ENCODE measurements around the gene CCL17.
A peak's percentile ranks its signal among the peaks of the same experiment; 100 is the strongest.

The CCL17 gene

DNA sequence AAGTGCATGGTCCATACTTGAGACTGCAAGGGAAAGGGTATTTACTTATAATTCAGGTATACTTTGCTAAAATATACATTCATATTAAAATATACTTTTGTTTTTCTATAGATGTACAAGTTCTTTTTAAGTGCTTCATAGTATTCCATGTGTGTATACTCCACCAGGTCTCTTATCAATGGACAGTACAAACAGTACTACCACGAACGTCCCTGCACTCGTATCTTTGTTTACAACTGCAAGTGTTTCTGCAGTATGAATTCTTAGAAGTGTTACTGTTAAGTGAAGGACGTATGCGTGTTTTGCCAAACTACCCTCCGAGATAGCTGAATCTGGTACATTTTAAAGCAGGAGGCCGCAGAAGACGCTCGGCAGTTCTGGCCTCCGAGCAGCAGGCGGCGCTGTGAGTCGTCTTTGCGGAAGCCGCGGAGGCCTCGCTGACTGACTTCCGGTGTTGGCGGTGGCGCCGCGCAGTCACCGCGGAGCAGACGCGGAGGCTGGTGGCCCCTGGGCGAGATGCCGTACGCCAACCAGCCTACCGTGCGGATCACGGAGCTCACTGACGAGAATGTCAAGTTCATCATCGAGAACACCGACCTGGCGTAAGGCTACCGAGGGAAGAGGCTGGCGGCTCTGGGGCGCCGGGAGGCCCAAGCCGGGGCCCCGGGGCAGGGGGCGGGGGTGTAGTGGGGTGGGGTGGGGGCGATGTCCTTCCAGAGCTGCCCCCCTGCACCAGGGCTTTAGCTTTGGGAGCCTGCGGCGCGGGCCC, 57.8 kb downstream of the CCL17 start, which contains the start of gene POLR2C:
Gene POLR2C (plus strand): TSS at position 471 of the 769 bp plus-strand sequence. CDS start 46 bp downstream, at position 517.
- H3K18ac ChIP-seq (ENCODE audit: low read length), result peak within 1 kb of the TSS; percentile 90
- peaks cover 4% of the 10 kb centered on the region for H3K79me1 ChIP-seq (ENCODE audit: low read depth, low read length)
- no peak within 1 kb of the TSS for H3K27ac ChIP-seq (replicated peaks; ENCODE audit: low read length)
- peak within 1 kb of the TSS; percentile 82 for H3K4me2 ChIP-seq (ENCODE audit: insufficient read depth, low read length, poor library complexity, severe bottlenecking)
- H3K4ac ChIP-seq (ENCODE audit: low read length), result no peak within 1 kb of the TSS
- no peak within 1 kb of the TSS for H2BK15ac ChIP-seq (ENCODE audit: low read length)
- H3K23ac ChIP-seq (ENCODE audit: low read depth, low read length, poor library complexity), result peak within 1 kb of the TSS; percentile 99
- H2BK12ac ChIP-seq (ENCODE audit: low read length), result no peak within 1 kb of the TSS
- peak within 1 kb of the TSS; percentile 23 for H3K14ac ChIP-seq (ENCODE audit: low read length)
- H3K36me3 ChIP-seq (replicated peaks in 1 of 2; ENCODE audit: control insufficient read depth in 2 of 2, insufficient read depth in 2 of 2, low read length in 2 of 2), result peaks cover 22 to 80% of the 10 kb centered on the region in 2 donors
- no peak within 1 kb of the TSS for H4K91ac ChIP-seq (ENCODE audit: low read depth, low read length, poor library complexity)
- WGBS, 2 donors (ENCODE audit: extremely low coverage in 2 of 2, insufficient read length in 2 of 2, insufficient replicate concordance in 1 of 2), result no CpG with 5 or more reads among the region's 47 CpGs
- no peaks in the 10 kb centered on the region for H3K9me3 ChIP-seq (replicated peaks in 1 of 2; ENCODE audit: control insufficient read depth in 2 of 2, insufficient read depth in 1 of 2, low read depth in 1 of 2, low read length in 2 of 2)
- H4K8ac ChIP-seq (ENCODE audit: low read depth, low read length), result no peak within 1 kb of the TSS
- no peak within 1 kb of the TSS for H2BK120ac ChIP-seq (ENCODE audit: low read depth, low read length)
- H2BK5ac ChIP-seq (ENCODE audit: low read length), result no peak within 1 kb of the TSS
- peak within 1 kb of the TSS; percentile 64 for H2AFZ ChIP-seq (ENCODE audit: low read length)
- peak within 1 kb of the TSS; percentile 58 to 95 for H3K4me3 ChIP-seq (ENCODE audit: low read length in 2 of 2)
- H3K27me3 ChIP-seq (ENCODE audit: control insufficient read depth in 3 of 3, insufficient read depth in 3 of 3, low read depth in 1 of 3, low read length in 3 of 3), result no peaks in the 10 kb centered on the region
- peak; percentile 83 for DNase-seq (ENCODE audit: low spot score)
- peak within 1 kb of the TSS; percentile 92 for H3K9ac ChIP-seq (ENCODE audit: low read depth, low read length, poor library complexity)
- peaks cover 2 to 3% of the 10 kb centered on the region in 2 donors for H3K4me1 ChIP-seq (ENCODE audit: control insufficient read depth in 2 of 2, insufficient read depth in 1 of 2, low read depth in 1 of 2, low read length in 2 of 2)
- H2AK5ac ChIP-seq (ENCODE audit: low read depth, low read length), result peak within 1 kb of the TSS; percentile 96

GRCh38 chr16:57462978-57463362, 58.4 kb downstream of the CCL17 start:
- Histone ChIP-seq H3K4me3 (ENCODE audit: low read length in 2 of 2) (peak overlapping the region; percentile 58 to 95), H4K8ac (ENCODE audit: low read depth, low read length) (no peak overlapping the region), H3K18ac (ENCODE audit: low read length) (peak overlapping the region; percentile 21), H3K9me3 (replicated peaks in 1 of 2; ENCODE audit: control insufficient read depth in 2 of 2, insufficient read depth in 1 of 2, low read depth in 1 of 2, low read length in 2 of 2) (no peaks in the 10 kb centered on the region), H3K9ac (ENCODE audit: low read depth, low read length, poor library complexity) (peak overlapping the region; percentile 92), H2AK5ac (ENCODE audit: low read depth, low read length) (peak overlapping the region; percentile 96), H3K27ac (replicated peaks; ENCODE audit: low read length) (no peak overlapping the region), H3K27me3 (ENCODE audit: control insufficient read depth in 3 of 3, insufficient read depth in 3 of 3, low read depth in 1 of 3, low read length in 3 of 3) (no peaks in the 10 kb centered on the region), H3K23ac (ENCODE audit: low read depth, low read length, poor library complexity) (no peak overlapping the region), H2AFZ (ENCODE audit: low read length) (peak overlapping the region; percentile 64), H3K79me1 (ENCODE audit: low read depth, low read length) (peaks cover 4% of the 10 kb centered on the region), H3K4me1 (ENCODE audit: control insufficient read depth in 2 of 2, insufficient read depth in 1 of 2, low read depth in 1 of 2, low read length in 2 of 2) (peaks cover 2 to 3% of the 10 kb centered on the region in 2 donors), H3K4ac (ENCODE audit: low read length) (no peak overlapping the region), H2BK15ac (ENCODE audit: low read length) (no peak overlapping the region), H2BK5ac (ENCODE audit: low read length) (no peak overlapping the region), H3K14ac (ENCODE audit: low read length) (peak overlapping the region; percentile 23), H4K91ac (ENCODE audit: low read depth, low read length, poor library complexity) (no peak overlapping the region), H2BK12ac (ENCODE audit: low read length) (no peak overlapping the region), H3K4me2 (ENCODE audit: insufficient read depth, low read length, poor library complexity, severe bottlenecking) (peak overlapping the region; percentile 82), H3K36me3 (replicated peaks in 1 of 2; ENCODE audit: control insufficient read depth in 2 of 2, insufficient read depth in 2 of 2, low read length in 2 of 2) (peaks cover 21 to 80% of the 10 kb centered on the region in 2 donors), H2BK120ac (ENCODE audit: low read depth, low read length) (no peak overlapping the region)
- WGBS, 2 donors (ENCODE audit: extremely low coverage in 2 of 2, insufficient read length in 2 of 2, insufficient replicate concordance in 1 of 2), result no CpG with 5 or more reads among the region's 16 CpGs
- no peak for DNase-seq (ENCODE audit: low spot score)

DNA sequence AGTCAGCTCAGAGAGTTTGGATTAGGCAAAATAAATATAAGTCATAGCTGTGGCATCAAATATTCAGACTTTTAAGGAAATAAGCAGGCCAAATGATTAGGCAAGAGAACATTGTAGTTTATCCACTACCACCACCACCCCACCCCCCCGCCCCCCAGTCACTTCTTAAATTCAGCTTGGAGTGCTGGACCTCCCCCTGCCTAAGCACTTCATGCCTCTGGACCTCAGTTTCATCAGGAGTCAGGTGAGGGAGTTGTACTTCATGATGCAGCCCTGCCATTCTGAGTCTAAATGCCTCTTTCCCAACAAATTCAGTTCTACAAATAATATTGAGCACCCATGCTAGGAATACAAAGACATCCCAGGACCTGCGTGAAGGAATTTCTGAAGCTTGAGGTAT, 60.0 kb downstream of the CCL17 start:
- Histone ChIP-seq H3K4me1 (ENCODE audit: control insufficient read depth in 2 of 2, insufficient read depth in 1 of 2, low read depth in 1 of 2, low read length in 2 of 2) (peaks cover 2 to 3% of the 10 kb centered on the region in 2 donors), H3K18ac (ENCODE audit: low read length) (no peak overlapping the region), H3K27ac (replicated peaks; ENCODE audit: low read length) (no peak overlapping the region), H2BK15ac (ENCODE audit: low read length) (no peak overlapping the region), H2BK12ac (ENCODE audit: low read length) (no peak overlapping the region), H4K91ac (ENCODE audit: low read depth, low read length, poor library complexity) (no peak overlapping the region), H3K9me3 (replicated peaks in 1 of 2; ENCODE audit: control insufficient read depth in 2 of 2, insufficient read depth in 1 of 2, low read depth in 1 of 2, low read length in 2 of 2) (no peaks in the 10 kb centered on the region), H3K14ac (ENCODE audit: low read length) (no peak overlapping the region), H2AFZ (ENCODE audit: low read length) (no peak overlapping the region), H2AK5ac (ENCODE audit: low read depth, low read length) (no peak overlapping the region), H2BK120ac (ENCODE audit: low read depth, low read length) (no peak overlapping the region), H3K4me3 (ENCODE audit: low read length in 2 of 2) (no peak overlapping the region), H3K4me2 (ENCODE audit: insufficient read depth, low read length, poor library complexity, severe bottlenecking) (no peak overlapping the region), H4K8ac (ENCODE audit: low read depth, low read length) (no peak overlapping the region), H3K23ac (ENCODE audit: low read depth, low read length, poor library complexity) (no peak overlapping the region), H3K27me3 (ENCODE audit: control insufficient read depth in 3 of 3, insufficient read depth in 3 of 3, low read depth in 1 of 3, low read length in 3 of 3) (no peaks in the 10 kb centered on the region), H3K79me1 (ENCODE audit: low read depth, low read length) (peaks cover 4% of the 10 kb centered on the region), H3K9ac (ENCODE audit: low read depth, low read length, poor library complexity) (no peak overlapping the region), H2BK5ac (ENCODE audit: low read length) (no peak overlapping the region), H3K4ac (ENCODE audit: low read length) (no peak overlapping the region), H3K36me3 (replicated peaks in 1 of 2; ENCODE audit: control insufficient read depth in 2 of 2, insufficient read depth in 2 of 2, low read length in 2 of 2) (peaks cover 32 to 80% of the 10 kb centered on the region in 2 donors)
- DNase-seq (ENCODE audit: low spot score), result no peak
- WGBS, 2 donors (ENCODE audit: extremely low coverage in 2 of 2, insufficient read length in 2 of 2, insufficient replicate concordance in 1 of 2), result no CpG with 5 or more reads among the region's 2 CpGs
